Endothelial cell of umbilical vein (primary cell): ENCODE measurements around the gene TAX1BP3. TPM values are rescaled to one million over a fixed set of nuclear protein-coding genes. Genes with fewer than 3 reads are reported as not detected.

Source experiments
- BruUV-seq: library from RNA; stranded (reverse); fragments of 400-500 nt; replicated peaks from 2 replicates; lab custom pipeline; 2021; lab: Mats Ljungman, UMichigan
- CTCF ChIA-PET: fragments of 300-600, 350-600 bp; sonication (Branson Sonifier 250); formaldehyde crosslinking; loops from one replicate; lab custom pipeline; 2021; ENCODE audit warnings: antibody characterized with exemption, inconsistent platforms; lab: Charles Lee
- POLR2A ChIA-PET: fragments of 300-600, 350-600 bp; sonication (Branson Sonifier 250); formaldehyde crosslinking; loops from one replicate; lab custom pipeline; 2021; ENCODE audit warnings: antibody characterized with exemption, inconsistent platforms; lab: Charles Lee
- DNase-seq: peaks from one replicate; pipeline ENCODE4 v3.0.0-alpha.2; 2011; ENCODE audit warnings: low read depth, low spot score
- FAIRE-seq: peaks from 2 replicates; lab custom pipeline; 2011; peaks lifted over from hg19 to GRCh38; lab: Jason Lieb, UNC
- H2AFZ ChIP-seq: 2 replicates; pipeline ENCODE4 v1.6.0; 2012; ENCODE audit warnings: low read depth, low read length, control low read depth, inconsistent platforms
- H3K27ac ChIP-seq: 2 replicates; pipeline ENCODE4 v1.5.1; 2011; ENCODE audit warnings: low read depth, mild to moderate bottlenecking, control low read depth, low read length, moderate library complexity; ENCODE audit not compliant: insufficient read depth
- H3K27me3 ChIP-seq, 2 experiments: 2 replicates each; pipeline versions ENCODE4 v1.6.0 to v1.6.1; 2011; ENCODE audit warnings: low read length in 2 of 2, mixed read lengths in 1 of 2; ENCODE audit not compliant: control insufficient read depth in 2 of 2, insufficient read depth in 2 of 2
- H3K36me3 ChIP-seq, 2 experiments: 2 replicates in 1 of 2; 3 replicates in 1 of 2; pipeline ENCODE4 v1.5.1; 2011; ENCODE audit warnings: low read length in 2 of 2, mild to moderate bottlenecking in 1 of 2, moderate library complexity in 1 of 2; ENCODE audit not compliant: control insufficient read depth in 2 of 2, insufficient read depth in 2 of 2; ENCODE audit errors: extremely low read depth in 1 of 2
- H3K4me1 ChIP-seq: 3 replicates; pipeline ENCODE4 v1.5.1; 2011; ENCODE audit warnings: mild to moderate bottlenecking, low read length; ENCODE audit not compliant: control insufficient read depth, insufficient read depth; ENCODE audit errors: extremely low read depth
- H3K4me2 ChIP-seq: 2 replicates; pipeline ENCODE4 v1.6.1; 2011; ENCODE audit warnings: low read length, control low read depth, mixed read lengths; ENCODE audit not compliant: insufficient read depth
- H3K4me3 ChIP-seq, 3 experiments: fragments of 200-600 bp in 1 of 3; sonication (generic), shearing (Covaris generic) in 1 of 3; replicated peaks in 1 of 3; 2 replicates each; pipeline ENCODE4 v1.5.1; 2011 to 2016; ENCODE audit warnings: control low read depth in 3 of 3, low read length in 3 of 3, mild to moderate bottlenecking in 2 of 3, inconsistent platforms in 1 of 3, low read depth in 1 of 3, moderate library complexity in 1 of 3; ENCODE audit not compliant: insufficient read depth in 1 of 3
- H3K79me2 ChIP-seq: 2 replicates; pipeline ENCODE4 v1.6.0; 2012; ENCODE audit warnings: low read length, inconsistent platforms; ENCODE audit not compliant: control insufficient read depth, insufficient read depth
- H3K9ac ChIP-seq: replicated peaks from 2 replicates; pipeline ENCODE3; 2011; ENCODE audit warnings: low read length, control low read depth; ENCODE audit not compliant: insufficient read depth; ENCODE audit errors: extremely low read depth
- H3K9me1 ChIP-seq: replicated peaks from 3 replicates; pipeline ENCODE4 v1.6.0; 2011; ENCODE audit warnings: mild to moderate bottlenecking, low read length; ENCODE audit not compliant: control insufficient read depth, insufficient read depth; ENCODE audit errors: extremely low read depth
- H3K9me3 ChIP-seq: replicated peaks from 2 replicates; pipeline ENCODE4 v1.5.1; 2012; ENCODE audit warnings: low read length, inconsistent platforms; ENCODE audit not compliant: control insufficient read depth, insufficient read depth
- H4K20me1 ChIP-seq: replicated peaks from 2 replicates; pipeline ENCODE3; 2011; ENCODE audit warnings: mild to moderate bottlenecking, low read length; ENCODE audit not compliant: control insufficient read depth, insufficient read depth; ENCODE audit errors: extremely low read depth
- EZH2 ChIP-seq: IDR thresholded peaks from 2 replicates; pipeline ENCODE4 v1.6.1; 2012; ENCODE audit warnings: borderline replicate concordance, low read depth, mild to moderate bottlenecking, moderate library complexity, low read length, inconsistent platforms; ENCODE audit not compliant: severe bottlenecking
- FOS ChIP-seq: IDR thresholded peaks from 2 replicates; pipeline ENCODE4 v1.6.1; 2011; ENCODE audit warnings: mild to moderate bottlenecking, low read length, moderate library complexity, borderline replicate concordance; ENCODE audit not compliant: insufficient read depth
- GATA2 ChIP-seq: IDR thresholded peaks from 2 replicates; pipeline ENCODE4 v1.7.0; 2011; ENCODE audit warnings: low read depth, mild to moderate bottlenecking, moderate library complexity, mixed read lengths, low read length; ENCODE audit not compliant: insufficient read length, insufficient read depth
- dilution Hi-C: fragments of 300-500 bp; cut with MboI; formaldehyde crosslinking; loops from one replicate; pipeline ENCODE4 v1.15.0; 2019; ENCODE audit warnings: low sequenced_read_pairs; ENCODE audit not compliant: extremely low pct_ligation_motif_present
- intact Hi-C: fragments of 100-400 bp; cut with micrococcal nuclease; formaldehyde crosslinking; loops from one replicate; pipeline ENCODE4 v1.10.0; 2022
- polyA plus RNA-seq, 4 experiments: library from polyadenylated mRNA; depleted of rRNA in 3 of 4; stranded (reverse) in 3 of 4; unstranded in 1 of 4; fragments of >200 nt; gene quantifications; 2 replicates each; pipeline versions ENCODE4 v1.2.1 to v1.2.3, GENCODE V29; 2011 to 2012; ENCODE audit warnings: missing spikeins in 1 of 4
- total RNA-seq: library from RNA; stranded (reverse); gene quantifications from 2 replicates; pipeline ENCODE4 v1.2.3, GENCODE V29; 2021
- TF ChIP-seq, protein P1 (sequence below): IDR thresholded peaks from 2 replicates; pipeline ENCODE4 v1.6.1; 2011; ENCODE audit not compliant: insufficient read depth, insufficient read length
- TF ChIP-seq, protein P2 (sequence below), 2 donors: IDR thresholded peaks; 1 replicate in 1 of 2; 2 replicates in 1 of 2; pipeline ENCODE4 v1.5.1; 2011; ENCODE audit warnings: low read length in 2 of 2, mild to moderate bottlenecking in 2 of 2, moderate library complexity in 2 of 2, control low read depth in 1 of 2, inconsistent platforms in 1 of 2, low read depth in 1 of 2; ENCODE audit not compliant: insufficient read depth in 1 of 2; ENCODE audit errors: extremely low read depth in 1 of 2

TAX1BP3 gene
- total and polyA plus RNA-seq, 2 donors (not counting 3 experiments of a cell fraction or from before 2014, with no cell fraction given) = 254 to 315 TPM

DNA sequence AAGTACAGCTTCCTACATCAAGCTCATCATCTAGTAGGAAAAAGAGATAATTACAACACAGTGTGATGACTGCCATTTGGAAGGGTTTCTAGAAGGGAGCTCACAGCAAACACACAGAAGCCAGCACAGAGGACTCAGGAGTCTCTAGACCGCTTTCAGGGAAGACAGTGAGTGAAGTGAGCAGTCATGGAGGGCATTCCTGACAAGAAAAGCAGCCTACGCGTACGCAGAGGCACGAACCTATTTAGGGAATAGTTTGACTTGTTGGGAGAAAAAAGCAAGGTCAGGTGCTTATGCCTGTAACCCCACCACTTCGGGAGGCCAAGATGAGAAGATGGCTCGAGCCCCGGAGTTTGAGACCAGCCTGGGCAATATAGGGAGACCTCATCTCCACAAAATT is 46.9 kb upstream of the TAX1BP3 start:
- H2AFZ ChIP-seq = no peak overlapping the region
- H3K9me1 ChIP-seq = no peaks in the 10 kb centered on the region
- no peaks in the 10 kb centered on the region for H3K27me3 ChIP-seq
- H3K4me2 ChIP-seq = no peak overlapping the region
- no peaks in the 10 kb centered on the region for H4K20me1 ChIP-seq
- ChIA-PET POLR2A (no interaction called here), CTCF (interaction anchor here (1.2 to 1.5 kb wide), 2 partner anchors 23 to 33 kb away, joined by 3 to 4 read pairs; no protein-coding TSS in a partner anchor)
- BruUV-seq = no TSS peak
- peaks cover 2% of the 10 kb centered on the region for H3K79me2 ChIP-seq
- no peak overlapping the region for H3K4me3 ChIP-seq
- H3K4me1 ChIP-seq = peaks cover 18% of the 10 kb centered on the region
- no peak for DNase-seq
- H3K9me3 ChIP-seq = no peaks in the 10 kb centered on the region
- no peak overlapping the region for H3K27ac ChIP-seq
- dilution Hi-C loops = no loop called here
- no peak overlapping the region for H3K9ac ChIP-seq
- no peak for TF ChIP-seq EZH2
- no peak for TF ChIP-seq FOS
- TF ChIP-seq, protein P1, sequence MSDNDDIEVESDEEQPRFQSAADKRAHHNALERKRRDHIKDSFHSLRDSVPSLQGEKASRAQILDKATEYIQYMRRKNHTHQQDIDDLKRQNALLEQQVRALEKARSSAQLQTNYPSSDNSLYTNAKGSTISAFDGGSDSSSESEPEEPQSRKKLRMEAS = no peak
- TF ChIP-seq, protein P2, sequence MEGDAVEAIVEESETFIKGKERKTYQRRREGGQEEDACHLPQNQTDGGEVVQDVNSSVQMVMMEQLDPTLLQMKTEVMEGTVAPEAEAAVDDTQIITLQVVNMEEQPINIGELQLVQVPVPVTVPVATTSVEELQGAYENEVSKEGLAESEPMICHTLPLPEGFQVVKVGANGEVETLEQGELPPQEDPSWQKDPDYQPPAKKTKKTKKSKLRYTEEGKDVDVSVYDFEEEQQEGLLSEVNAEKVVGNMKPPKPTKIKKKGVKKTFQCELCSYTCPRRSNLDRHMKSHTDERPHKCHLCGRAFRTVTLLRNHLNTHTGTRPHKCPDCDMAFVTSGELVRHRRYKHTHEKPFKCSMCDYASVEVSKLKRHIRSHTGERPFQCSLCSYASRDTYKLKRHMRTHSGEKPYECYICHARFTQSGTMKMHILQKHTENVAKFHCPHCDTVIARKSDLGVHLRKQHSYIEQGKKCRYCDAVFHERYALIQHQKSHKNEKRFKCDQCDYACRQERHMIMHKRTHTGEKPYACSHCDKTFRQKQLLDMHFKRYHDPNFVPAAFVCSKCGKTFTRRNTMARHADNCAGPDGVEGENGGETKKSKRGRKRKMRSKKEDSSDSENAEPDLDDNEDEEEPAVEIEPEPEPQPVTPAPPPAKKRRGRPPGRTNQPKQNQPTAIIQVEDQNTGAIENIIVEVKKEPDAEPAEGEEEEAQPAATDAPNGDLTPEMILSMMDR (IDR thresholded peaks at IDR 0.05; ENCODE audit: extremely low read depth in 1 of 2, insufficient read depth in 1 of 2, low read depth in 1 of 2, low read length in 2 of 2) = no peak
- TF ChIP-seq GATA2 = no peak
- no peak for FAIRE-seq
- intact Hi-C loops = no loop called here
- H3K36me3 ChIP-seq = peaks cover 9 to 17% of the 10 kb centered on the region in 2 experiments
